GM21367 (cell line): ENCODE results near the gene PADI6.

ENCODE experiments used
- ATAC-seq: cut with Tn5 transposase; IDR thresholded peaks from one replicate; pipeline ENCODE4 v1.9.1; 2021; ENCODE audit not compliant: unreplicated experiment

Gene PADI6

DNA sequence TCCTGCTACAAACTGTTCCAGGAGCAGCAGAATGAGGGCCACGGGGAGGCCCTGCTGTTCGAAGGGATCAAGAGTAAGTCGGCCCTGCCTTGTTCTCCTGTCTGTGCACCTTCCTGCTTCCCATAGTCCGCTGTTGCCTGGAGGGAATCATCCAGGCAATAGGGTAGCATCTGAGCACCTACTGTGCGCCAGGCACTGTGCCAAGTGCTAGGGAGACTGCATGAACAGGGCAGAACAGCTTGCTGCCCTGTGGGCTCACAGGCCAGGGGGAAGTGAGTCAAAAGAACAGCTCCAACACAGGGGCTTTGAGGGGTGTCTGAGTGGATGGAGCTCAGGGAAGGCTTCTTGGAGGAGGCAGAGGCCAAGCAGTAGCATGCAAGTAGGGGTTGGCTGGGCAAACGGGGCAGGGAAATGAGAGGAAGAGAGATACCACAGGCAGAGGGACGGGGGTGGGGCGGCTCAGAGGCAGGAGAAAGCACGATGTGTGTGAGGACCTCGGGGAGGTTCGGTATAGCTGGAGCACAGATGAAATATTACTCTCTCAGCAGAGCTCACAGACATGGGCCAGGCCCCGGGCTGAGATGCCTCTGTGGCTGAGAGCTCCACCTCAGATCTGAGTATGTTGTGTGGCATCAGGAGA lies 15.5 kb upstream of the PADI6 start:
- ATAC-seq: no peak

DNA sequence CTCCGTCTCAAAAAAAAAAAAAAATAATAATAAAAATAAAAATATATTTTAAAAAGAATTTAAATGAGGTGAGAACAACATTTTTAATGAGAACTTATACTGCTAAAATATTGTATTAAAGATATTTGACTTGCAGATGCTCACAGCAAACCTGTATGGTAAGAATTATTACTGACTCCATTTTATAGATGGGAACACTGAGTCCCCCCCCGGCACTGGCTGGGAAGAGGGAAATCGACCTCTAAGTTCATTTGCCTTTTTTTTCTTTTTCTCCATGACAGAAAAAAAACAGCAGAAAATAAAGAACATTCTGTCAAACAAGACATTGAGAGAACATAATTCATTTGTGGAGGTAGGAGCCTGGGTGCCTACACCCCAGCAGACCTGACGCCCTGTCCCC lies 13.4 kb upstream of the PADI6 start:
- ATAC-seq: no peak

- no peak for ATAC-seq
Measured at GRCh38 chr1:17359031-17359430, 13.0 kb upstream of the PADI6 start.

- no peak for ATAC-seq
Measured at GRCh38 chr1:17359808-17360207, 12.2 kb upstream of the PADI6 start.

DNA sequence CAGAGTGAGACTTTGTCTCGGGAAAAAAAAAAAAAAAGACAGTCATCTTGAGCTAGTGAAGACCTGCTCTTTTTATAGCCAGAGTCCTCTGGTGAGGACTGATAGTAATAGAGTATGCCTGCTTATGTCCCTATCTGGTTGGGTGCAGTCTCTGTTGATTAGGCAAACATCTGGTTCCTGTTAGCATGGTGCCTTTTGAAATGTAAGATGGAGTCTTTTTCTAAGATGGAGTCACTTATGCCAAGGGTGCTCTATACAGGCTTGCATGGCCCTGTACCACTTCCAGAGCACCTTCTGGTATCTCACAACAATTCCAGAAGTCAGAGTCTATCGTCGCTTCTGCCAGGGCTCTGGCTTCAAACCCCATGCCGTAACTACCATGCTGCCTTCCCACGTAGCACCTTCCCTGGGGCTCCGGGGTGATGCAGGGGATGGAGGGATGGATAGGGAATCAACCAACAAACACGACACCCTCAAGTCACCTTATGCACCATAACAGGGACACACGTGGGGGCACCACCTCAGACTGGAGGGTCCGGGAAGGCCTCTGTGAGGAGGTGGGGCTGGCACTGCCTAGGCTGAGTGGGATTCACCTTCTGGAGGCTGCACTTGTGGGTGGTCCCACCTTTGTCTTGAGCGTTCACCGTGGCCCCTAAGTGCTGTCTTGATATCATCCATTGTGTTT lies 11.6 kb upstream of the PADI6 start:
- ATAC-seq: no peak

DNA sequence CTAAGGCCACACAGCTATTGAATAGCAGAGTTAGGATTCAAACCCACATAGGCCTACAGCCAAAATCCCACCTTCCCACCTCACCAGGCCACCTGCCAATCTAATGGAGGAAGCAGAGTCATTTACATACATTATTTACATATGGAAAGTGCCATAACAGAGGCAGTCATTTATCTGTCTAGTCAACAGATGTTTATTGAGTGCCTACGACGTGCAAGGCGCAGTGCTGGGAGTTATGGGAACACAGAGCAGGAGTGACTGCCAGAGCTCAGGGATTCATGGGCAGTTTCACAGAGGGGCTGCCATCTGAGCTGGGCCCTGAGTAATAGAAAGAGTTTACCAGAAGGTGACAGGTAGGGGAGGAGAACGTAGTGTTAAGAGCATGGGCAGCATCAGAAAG lies 10.3 kb upstream of the PADI6 start:
- ATAC-seq: no peak

DNA sequence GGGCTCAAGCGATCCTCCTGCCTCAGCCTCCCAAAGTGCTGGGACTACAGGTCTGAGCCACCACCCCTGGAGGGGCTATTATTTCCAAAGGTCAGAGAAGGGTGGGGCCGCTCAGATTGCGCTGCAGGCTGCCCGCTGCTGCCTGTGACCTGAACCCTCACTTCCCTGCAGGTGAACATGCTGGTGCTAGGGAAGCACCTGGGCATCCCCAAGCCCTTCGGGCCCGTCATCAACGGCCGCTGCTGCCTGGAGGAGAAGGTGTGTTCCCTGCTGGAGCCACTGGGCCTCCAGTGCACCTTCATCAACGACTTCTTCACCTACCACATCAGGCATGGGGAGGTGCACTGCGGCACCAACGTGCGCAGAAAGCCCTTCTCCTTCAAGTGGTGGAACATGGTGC lies 8.6 kb upstream of the PADI6 start:
- no peak for ATAC-seq

DNA sequence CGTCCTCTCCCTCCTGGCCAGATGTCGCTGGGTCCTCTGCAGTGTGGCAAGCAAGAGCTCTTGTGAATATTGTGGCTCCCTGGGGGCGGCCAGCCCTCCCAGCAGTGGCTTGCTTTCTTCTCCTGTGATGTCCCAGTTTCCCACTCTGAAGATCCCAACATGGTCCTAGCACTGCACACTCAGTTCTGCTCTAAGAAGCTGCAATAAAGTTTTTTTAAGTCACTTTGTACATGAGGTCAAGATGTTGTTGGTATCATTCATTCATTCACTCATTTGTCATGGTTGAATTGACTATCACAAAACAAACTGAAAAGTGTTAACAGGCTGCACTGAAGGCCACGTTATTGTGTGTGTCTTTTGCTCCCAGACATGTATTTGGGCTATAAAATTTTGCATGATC lies 8.2 kb upstream of the PADI6 start:
- no peak for ATAC-seq

GRCh38 chr1:17365293-17365692 lies 6.7 kb upstream of the PADI6 start:
- no peak for ATAC-seq

DNA sequence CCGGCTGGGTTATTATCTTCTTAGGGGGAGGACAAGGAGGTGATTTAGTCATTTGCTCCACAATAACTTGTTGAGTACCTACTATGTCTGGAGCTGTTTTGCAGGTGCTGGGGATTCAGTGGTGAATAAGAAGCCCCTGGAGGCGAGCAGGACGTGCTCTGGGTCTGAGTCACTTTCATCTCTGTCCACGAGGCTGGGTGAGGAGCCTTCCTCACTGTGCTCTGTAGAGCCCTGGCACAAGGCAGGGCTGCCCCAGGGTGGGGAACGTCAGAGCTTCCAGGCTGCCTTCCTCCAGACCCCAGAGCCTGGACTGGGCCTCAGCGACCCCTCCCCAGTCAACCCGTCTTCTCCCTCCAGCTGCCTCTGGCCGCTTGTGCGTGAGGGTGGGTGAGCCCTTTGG lies 2.5 kb upstream of the PADI6 start:
- ATAC-seq: no peak

DNA sequence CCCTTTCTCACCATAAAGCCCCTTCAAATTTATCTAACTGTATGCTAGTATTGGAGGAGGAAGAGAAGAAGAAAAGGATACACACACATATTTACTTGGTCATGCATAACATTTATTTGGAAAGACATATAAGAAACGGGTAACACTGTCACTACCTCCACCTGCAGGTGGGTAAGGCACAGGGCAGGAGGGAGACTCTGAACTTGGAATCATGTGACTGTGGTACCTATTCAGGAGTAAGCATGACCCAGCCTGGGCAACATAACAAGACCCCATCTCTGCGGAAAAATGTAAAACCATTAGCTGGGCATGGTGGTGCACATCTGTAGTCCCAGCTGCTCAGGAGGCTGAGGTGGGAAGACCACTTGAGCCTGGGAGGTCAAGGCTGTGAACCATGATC lies 1.4 kb upstream of the PADI6 start:
- ATAC-seq: no peak

DNA sequence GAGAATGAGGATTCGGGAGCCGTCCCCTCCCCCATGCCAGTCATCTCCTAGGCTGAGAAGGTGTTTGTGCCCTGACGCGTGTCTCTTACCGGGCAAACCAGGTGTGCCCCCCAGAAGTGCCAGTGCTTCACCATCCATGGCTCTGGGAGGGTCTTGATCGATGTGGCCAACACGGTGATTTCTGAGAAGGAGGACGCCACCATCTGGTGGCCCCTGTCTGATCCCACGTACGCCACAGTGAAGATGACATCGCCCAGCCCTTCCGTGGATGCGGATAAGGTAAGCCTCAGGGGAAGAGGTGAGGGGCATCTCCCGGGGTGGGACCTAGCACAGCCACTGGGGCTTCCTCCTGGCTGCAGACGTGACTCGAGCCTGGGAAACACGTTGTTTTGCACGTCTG lies 959 bp downstream of the PADI6 start:
- ATAC-seq: no peak

DNA sequence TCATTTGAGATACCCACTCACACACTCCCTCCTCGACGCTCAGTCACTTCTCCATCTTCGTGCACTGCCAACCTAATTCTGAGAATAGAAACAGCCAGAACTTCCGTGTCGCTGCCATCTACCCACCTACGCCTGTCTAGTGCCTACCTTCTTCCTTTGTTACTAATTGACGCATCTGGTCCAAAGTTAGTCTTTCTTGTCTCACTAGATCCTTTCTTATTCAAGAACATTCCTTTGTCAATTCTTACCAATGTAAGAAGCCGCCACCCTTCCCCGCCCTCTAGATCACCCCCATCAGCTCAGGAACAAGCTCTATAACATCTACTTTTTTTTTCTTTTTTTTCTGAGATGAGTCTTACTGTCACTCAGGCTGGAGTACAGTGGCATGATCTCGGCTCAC lies 3.7 kb downstream of the PADI6 start:
- ATAC-seq: no peak

- ATAC-seq: no peak
Measured at GRCh38 chr1:17377325-17377953, 5.4 kb downstream of the PADI6 start.

DNA sequence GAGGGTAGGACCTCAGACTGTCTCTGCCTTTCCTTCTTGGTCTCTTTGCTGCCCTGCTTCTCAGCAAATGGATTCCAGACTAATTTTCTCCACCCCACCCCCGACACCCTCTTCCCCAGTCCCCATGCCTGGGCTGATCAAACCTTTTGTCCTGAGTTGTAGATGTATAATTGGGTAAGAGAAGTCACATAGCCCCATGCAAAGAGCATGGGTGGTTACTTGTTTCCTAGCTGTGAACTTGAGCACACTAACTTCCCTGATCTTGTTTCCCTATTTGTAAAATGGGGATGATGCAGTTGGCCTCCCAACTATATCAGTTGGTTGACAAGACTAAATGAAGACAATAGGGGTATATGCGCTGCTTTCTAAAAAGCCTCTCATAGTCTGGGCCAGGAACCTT lies 9.2 kb downstream of the PADI6 start:
- ATAC-seq: no peak

DNA sequence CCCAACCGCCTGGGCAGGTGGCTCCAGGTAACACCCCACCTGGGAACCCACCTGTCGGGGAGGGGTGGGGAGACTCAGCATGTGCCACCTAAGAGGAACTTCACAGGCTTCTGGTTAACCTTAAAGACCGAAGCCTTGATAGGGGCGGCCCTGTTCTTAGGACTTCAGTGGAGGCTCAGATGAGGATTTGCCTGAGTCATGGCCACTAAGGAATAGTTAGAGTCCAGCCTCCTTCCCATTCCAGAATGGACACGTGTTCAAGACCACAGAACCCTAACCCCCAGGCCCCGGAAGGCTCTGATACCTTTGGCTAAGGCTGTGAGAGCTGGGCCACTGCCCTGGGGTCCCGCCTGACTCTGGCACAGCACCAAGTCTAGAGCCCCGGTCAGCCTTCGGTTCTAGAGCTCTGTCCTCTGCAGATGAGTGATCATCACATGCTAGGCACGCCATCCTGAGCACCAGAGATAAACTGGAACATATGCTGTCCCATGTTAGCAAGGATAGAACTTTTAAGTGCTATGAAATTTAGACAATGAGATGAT lies 20.3 kb downstream of the PADI6 start:
- no peak for ATAC-seq

- ATAC-seq: no peak
Measured at GRCh38 chr1:17393230-17393629, 21.2 kb downstream of the PADI6 start.

GRCh38 chr1:17397910-17398695 lies 26.1 kb downstream of the PADI6 start:
- ATAC-seq: no peak

- no peak for ATAC-seq
Measured at GRCh38 chr1:17400725-17401341, 28.8 kb downstream of the PADI6 start.

GRCh38 chr1:17401841-17402240 lies 29.8 kb downstream of the PADI6 start:
- ATAC-seq: no peak

- ATAC-seq: no peak
Measured at GRCh38 chr1:17403081-17403480, 31.1 kb downstream of the PADI6 start.
